ENCODE data around the gene PIGH. TPM values are rescaled to one million over a fixed set of nuclear protein-coding genes. Genes with fewer than 3 reads are reported as not detected.
"Not testable (repeated sequence)": the region's sequence is repeated elsewhere in the genome, so short reads cannot be mapped to it uniquely, and the experiment has no call there.

The PIGH gene
- total RNA-seq, 1 donor from 2014 or later: 26.4 TPM

- intact Hi-C loops (cut with micrococcal nuclease): no loop called here
- no peak for DNase-seq
- Mint-ChIP-seq H3K4me1 (peaks cover 27% of the 10 kb centered on the region), H3K9me3 (no peaks in the 10 kb centered on the region), H3K27me3 (no peaks in the 10 kb centered on the region), H3K36me3 (ENCODE audit: low read depth) (peaks cover 52% of the 10 kb centered on the region), H3K4me3 (no peak overlapping the region), H3K27ac (no peak overlapping the region)
- TF ChIP-seq, protein P1, sequence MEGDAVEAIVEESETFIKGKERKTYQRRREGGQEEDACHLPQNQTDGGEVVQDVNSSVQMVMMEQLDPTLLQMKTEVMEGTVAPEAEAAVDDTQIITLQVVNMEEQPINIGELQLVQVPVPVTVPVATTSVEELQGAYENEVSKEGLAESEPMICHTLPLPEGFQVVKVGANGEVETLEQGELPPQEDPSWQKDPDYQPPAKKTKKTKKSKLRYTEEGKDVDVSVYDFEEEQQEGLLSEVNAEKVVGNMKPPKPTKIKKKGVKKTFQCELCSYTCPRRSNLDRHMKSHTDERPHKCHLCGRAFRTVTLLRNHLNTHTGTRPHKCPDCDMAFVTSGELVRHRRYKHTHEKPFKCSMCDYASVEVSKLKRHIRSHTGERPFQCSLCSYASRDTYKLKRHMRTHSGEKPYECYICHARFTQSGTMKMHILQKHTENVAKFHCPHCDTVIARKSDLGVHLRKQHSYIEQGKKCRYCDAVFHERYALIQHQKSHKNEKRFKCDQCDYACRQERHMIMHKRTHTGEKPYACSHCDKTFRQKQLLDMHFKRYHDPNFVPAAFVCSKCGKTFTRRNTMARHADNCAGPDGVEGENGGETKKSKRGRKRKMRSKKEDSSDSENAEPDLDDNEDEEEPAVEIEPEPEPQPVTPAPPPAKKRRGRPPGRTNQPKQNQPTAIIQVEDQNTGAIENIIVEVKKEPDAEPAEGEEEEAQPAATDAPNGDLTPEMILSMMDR (IDR thresholded peaks at IDR 0.05): no peak
- ChIA-PET POLR2A (no interaction called here), CTCF (no interaction called here)
- ATAC-seq (ENCODE audit: low read depth): no peak
These were observed 4.7 kb downstream of the PIGH start for GRCh38 chr14:67595392-67595791.

DNA sequence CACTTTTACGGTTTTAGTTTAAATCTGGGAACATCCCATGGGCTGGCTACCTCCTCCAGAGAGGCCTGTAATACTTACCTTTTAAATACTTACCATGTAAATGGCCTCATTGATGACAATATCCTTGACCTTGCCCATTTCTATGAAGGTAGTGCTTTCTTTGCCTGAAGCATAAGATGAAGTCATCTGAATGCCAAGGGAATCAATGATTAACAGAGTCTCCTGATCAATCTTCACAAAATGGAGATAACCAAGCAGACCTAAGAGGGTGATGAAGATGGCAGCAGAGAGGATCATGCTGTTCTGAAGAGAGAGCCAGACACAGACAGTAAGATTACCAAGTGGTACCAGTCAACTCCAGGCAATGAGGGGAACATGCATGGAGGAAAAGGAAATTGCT lies 6.4 kb downstream of the PIGH start:
- H3K27me3 Mint-ChIP-seq; H3K4me3 Mint-ChIP-seq; H3K9me3 Mint-ChIP-seq; POLR2A ChIA-PET; intact Hi-C loops (cut with micrococcal nuclease); H3K27ac Mint-ChIP-seq; ATAC-seq (ENCODE audit: low read depth); DNase-seq: not testable (repeated sequence)
- Mint-ChIP-seq H3K36me3 (ENCODE audit: low read depth) (peaks cover 57% of the 10 kb centered on the region), H3K4me1 (peaks cover 12% of the 10 kb centered on the region)
- CTCF ChIA-PET: interaction anchor here (1.2 kb wide), 1 partner anchor 111 kb away, joined by 3 read pairs; no protein-coding TSS in a partner anchor

DNA sequence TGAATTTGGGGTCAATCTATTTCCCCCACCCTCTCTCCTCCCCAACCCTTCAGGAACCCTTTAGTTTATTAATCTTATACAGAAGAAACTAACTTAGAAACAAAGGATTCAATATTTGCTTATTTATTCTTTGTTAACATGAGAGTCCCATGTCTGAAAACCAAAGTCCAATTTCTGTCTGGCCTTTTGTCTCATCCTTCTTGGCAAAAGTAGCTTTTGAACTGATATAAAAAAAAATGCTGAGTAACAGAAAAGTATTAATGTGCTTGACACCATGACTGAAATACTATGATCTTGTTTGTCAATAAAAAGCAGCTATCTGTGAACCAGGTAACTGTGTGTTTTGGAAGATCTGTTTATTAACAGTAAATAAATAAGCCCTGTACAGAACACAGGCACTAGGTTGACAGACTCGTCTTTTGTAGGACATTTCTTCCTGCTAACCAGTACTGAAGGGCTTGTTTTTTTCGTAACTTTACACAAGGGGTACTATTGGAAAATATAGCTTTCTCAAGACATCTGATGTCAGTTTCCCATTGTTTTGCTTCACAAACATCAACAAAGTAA lies 10.8 kb downstream of the PIGH start:
- POLR2A ChIA-PET: interaction anchor here (1.1 to 1.5 kb wide), 2 partner anchors 11 to 17 kb away, joined by 3 to 4 read pairs; partner anchors contain the start of gene PIGH
- H3K36me3 Mint-ChIP-seq (ENCODE audit: low read depth): peaks cover 55% of the 10 kb centered on the region
- no peak for ATAC-seq (ENCODE audit: low read depth)
- CTCF ChIA-PET: interaction anchor here (1.3 to 9.8 kb wide), 2 partner anchors 77 to 114 kb away, joined by 5 to 180 read pairs; partner anchors contain the start of gene RDH12
- H3K9me3 Mint-ChIP-seq: no peaks in the 10 kb centered on the region
- intact Hi-C loops (cut with micrococcal nuclease): loop anchor here (5.0 kb wide), 1 partner anchor 43 kb away; no protein-coding TSS in a partner anchor
- H3K4me1 Mint-ChIP-seq: peaks cover 5% of the 10 kb centered on the region
- TF ChIP-seq, protein P1 (IDR thresholded peaks at IDR 0.05): no peak
- no peak overlapping the region for H3K4me3 Mint-ChIP-seq
- no peak for DNase-seq
- H3K27me3 Mint-ChIP-seq: no peaks in the 10 kb centered on the region
- H3K27ac Mint-ChIP-seq: no peak overlapping the region

GRCh38 chr14:67586369-67586768 lies 13.7 kb downstream of the PIGH start:
- CTCF ChIA-PET: interaction anchor here (1.1 to 9.8 kb wide), 7 partner anchors 12 to 159 kb away, joined by 3 to 180 read pairs (median 6); partner anchors contain the start of genes PIGH and RDH12
- peaks cover 29% of the 10 kb centered on the region for H3K36me3 Mint-ChIP-seq (ENCODE audit: low read depth)
- no peaks in the 10 kb centered on the region for H3K27me3 Mint-ChIP-seq
- POLR2A ChIA-PET: interaction anchor here (0.5 to 1.1 kb wide), 2 partner anchors 98 to 1450 kb away, joined by 3 read pairs; no protein-coding TSS in a partner anchor
- DNase-seq (no peak), ATAC-seq (ENCODE audit: low read depth) (no peak)
- no peak overlapping the region for H3K4me3 Mint-ChIP-seq
- H3K4me1 Mint-ChIP-seq: peaks cover 5% of the 10 kb centered on the region
- intact Hi-C loops (cut with micrococcal nuclease): loop anchor here (5.0 kb wide), 1 partner anchor 46 kb away; no protein-coding TSS in a partner anchor
- no peaks in the 10 kb centered on the region for H3K9me3 Mint-ChIP-seq
- peak overlapping the region; percentile 54 for H3K27ac Mint-ChIP-seq
- TF ChIP-seq, protein P1 (IDR thresholded peaks at IDR 0.05): no peak

DNA sequence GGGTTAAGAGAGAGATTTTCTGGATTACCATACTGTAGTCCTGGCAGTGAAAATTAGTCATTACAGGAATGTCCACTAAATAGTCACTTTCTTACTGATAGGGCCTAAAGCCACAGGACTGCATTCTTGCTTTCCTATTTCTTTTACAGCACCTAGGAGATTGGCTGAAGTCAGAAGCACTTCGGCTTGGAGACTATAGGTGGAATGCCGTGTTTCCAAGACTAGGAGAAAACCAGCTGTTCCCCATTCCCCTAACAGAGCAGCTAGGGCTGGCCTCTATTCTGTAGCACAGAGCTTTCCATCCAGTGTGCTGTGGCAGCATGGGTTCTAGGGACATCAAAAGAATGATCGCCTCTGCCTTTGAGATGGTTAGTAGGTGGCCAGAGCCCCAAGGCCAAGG lies 15.1 kb downstream of the PIGH start:
- intact Hi-C loops (cut with micrococcal nuclease): loop anchor here (1.0 to 5.0 kb wide), 3 partner anchors 47 to 119 kb away; no protein-coding TSS in a partner anchor
- no peak overlapping the region for H3K27ac Mint-ChIP-seq
- peaks cover 22% of the 10 kb centered on the region for H3K36me3 Mint-ChIP-seq (ENCODE audit: low read depth)
- ChIA-PET CTCF (interaction anchor here (0.8 to 9.8 kb wide), 19 partner anchors 9 to 157 kb away, joined by 3 to 180 read pairs (median 4); partner anchors contain the start of genes PIGH and RDH12), POLR2A (interaction anchor here (1.2 kb wide), 1 partner anchor 82 kb away, joined by 3 read pairs; no protein-coding TSS in a partner anchor)
- no peaks in the 10 kb centered on the region for H3K9me3 Mint-ChIP-seq
- DNase-seq (no peak), ATAC-seq (ENCODE audit: low read depth) (no peak)
- H3K4me1 Mint-ChIP-seq: peaks cover 5% of the 10 kb centered on the region
- TF ChIP-seq, protein P1 (IDR thresholded peaks at IDR 0.05): no peak
- no peaks in the 10 kb centered on the region for H3K27me3 Mint-ChIP-seq
- no peak overlapping the region for H3K4me3 Mint-ChIP-seq

Measured in activated B cell treated with CpG ODN at 0.5 μM for 24 hours (primary cell).